Esophagus muscularis mucosa (tissue), 3 donors: ENCODE results near the gene ARHGAP32.

Experiments
- POLR2A ChIP-seq: fragments of 450-650 bp; IDR thresholded peaks from one replicate; pipeline ENCODE4 v1.6.1; 2017; ENCODE audit warnings: antibody characterized with exemption, moderate library complexity, mild to moderate bottlenecking, low read depth
- POLR2AphosphoS5 ChIP-seq, 2 donors: sonication (generic); formaldehyde crosslinking; IDR thresholded peaks; one replicate each; pipeline ENCODE4 v1.6.1; 2017; ENCODE audit warnings: antibody characterized with exemption in 2 of 2
- TF ChIP-seq, protein P1 (sequence below), 3 experiments: fragments of 200-600 bp in 2 of 3; fragments of 450-650 bp in 1 of 3; sonication (generic) in 2 of 3; IDR thresholded peaks; one replicate each; pipeline ENCODE4 v1.5.1; 2017 to 2019; ENCODE audit warnings: antibody characterized with exemption in 3 of 3, mild to moderate bottlenecking in 2 of 3, moderate library complexity in 1 of 3

DNA sequence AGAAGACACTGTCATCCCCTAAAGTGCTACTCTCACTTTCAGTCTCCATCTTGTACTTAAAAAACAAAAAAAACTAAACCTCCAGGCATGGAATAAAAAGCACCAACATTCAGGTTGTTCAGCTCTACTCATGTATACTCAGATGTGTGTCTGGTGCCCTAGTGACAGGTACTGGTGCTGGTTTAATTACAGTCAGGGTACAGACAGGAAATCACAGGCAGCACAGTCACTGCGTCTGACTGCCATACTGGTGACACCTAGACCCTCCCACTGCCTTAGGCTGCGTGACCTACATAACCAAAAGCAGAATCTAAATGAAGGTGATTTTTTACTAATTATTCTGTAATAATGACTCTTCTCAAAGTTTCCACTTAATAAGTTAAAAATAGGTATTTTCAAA is at the start of gene ARHGAP32:
- TF ChIP-seq, protein P1, sequence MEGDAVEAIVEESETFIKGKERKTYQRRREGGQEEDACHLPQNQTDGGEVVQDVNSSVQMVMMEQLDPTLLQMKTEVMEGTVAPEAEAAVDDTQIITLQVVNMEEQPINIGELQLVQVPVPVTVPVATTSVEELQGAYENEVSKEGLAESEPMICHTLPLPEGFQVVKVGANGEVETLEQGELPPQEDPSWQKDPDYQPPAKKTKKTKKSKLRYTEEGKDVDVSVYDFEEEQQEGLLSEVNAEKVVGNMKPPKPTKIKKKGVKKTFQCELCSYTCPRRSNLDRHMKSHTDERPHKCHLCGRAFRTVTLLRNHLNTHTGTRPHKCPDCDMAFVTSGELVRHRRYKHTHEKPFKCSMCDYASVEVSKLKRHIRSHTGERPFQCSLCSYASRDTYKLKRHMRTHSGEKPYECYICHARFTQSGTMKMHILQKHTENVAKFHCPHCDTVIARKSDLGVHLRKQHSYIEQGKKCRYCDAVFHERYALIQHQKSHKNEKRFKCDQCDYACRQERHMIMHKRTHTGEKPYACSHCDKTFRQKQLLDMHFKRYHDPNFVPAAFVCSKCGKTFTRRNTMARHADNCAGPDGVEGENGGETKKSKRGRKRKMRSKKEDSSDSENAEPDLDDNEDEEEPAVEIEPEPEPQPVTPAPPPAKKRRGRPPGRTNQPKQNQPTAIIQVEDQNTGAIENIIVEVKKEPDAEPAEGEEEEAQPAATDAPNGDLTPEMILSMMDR (IDR thresholded peaks at IDR 0.05), result no peak
- no peak for TF ChIP-seq POLR2A
- TF ChIP-seq POLR2AphosphoS5 (IDR thresholded peaks at IDR 0.05), result no peak
